ENCODE results near the gene GCHFR.

DNA sequence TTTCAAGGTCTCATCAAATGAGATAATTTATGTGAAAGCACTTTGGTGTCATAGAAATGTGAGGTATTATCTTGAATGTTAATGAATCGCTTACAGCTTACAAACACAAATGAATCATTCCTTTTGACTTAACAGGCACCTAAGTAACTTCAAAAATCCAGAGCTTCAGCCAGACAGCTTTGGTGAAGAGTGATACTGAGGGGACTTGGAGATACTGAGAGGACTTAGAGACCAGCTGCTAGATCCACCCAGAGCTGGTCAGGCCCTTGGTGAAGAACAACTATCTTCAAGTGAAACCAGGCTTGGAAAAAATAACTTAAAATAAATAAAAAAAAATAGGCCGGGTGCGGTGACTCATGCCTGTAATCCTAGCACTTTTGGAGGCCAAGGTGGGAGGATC, 26.9 kb downstream of the GCHFR start:
- TF ChIP-seq EZH2 (optimal IDR thresholded peaks at IDR 0.05; ENCODE audit: low read depth, low read length) (no peak), CTCF (IDR thresholded peaks at IDR 0.05; ENCODE audit: low read length) (no peak), EZH2phosphoT487 (IDR thresholded peaks at IDR 0.05; ENCODE audit: low read length) (no peak)

Measured in MM.1S (cell line).